HUES64 (cell line): ENCODE measurements around the gene FGF8.

Experiments
- H3K27ac ChIP-seq: 2 replicates; pipeline ENCODE4 v1.7.0; 2013; ENCODE audit warnings: low read depth, low read length, inconsistent platforms
- H3K27me3 ChIP-seq: 2 replicates; pipeline ENCODE4 v1.6.1; 2013; ENCODE audit warnings: mild to moderate bottlenecking, low read length; ENCODE audit not compliant: insufficient read depth
- H3K36me3 ChIP-seq: 2 replicates; pipeline ENCODE4 v1.6.1; 2013; ENCODE audit warnings: mild to moderate bottlenecking, low read length; ENCODE audit not compliant: insufficient read depth
- H3K4me1 ChIP-seq: 2 replicates; pipeline ENCODE4 v1.6.1; 2013; ENCODE audit warnings: mild to moderate bottlenecking, low read length, moderate library complexity; ENCODE audit not compliant: insufficient read depth
- H3K4me3 ChIP-seq: 2 replicates; pipeline ENCODE4 v1.5.1; 2013; ENCODE audit warnings: mild to moderate bottlenecking, low read length, moderate library complexity
- H3K9ac ChIP-seq: 2 replicates; pipeline ENCODE4 v1.6.1; 2013; ENCODE audit warnings: mild to moderate bottlenecking, low read depth, low read length
- H3K9me3 ChIP-seq: 2 replicates; pipeline ENCODE4 v1.6.1; 2013; ENCODE audit warnings: low read depth, low read length; ENCODE audit not compliant: insufficient read depth
- WGBS: fragments of 150-250, 120-280 bp; methylation state at CpG from one replicate; pipeline ENCODE4 v1.1.7; 2013; ENCODE audit warnings: missing lambda C conversion rate; 5-methylcytosine and 5-hydroxymethylcytosine counted together

The FGF8 gene

DNA sequence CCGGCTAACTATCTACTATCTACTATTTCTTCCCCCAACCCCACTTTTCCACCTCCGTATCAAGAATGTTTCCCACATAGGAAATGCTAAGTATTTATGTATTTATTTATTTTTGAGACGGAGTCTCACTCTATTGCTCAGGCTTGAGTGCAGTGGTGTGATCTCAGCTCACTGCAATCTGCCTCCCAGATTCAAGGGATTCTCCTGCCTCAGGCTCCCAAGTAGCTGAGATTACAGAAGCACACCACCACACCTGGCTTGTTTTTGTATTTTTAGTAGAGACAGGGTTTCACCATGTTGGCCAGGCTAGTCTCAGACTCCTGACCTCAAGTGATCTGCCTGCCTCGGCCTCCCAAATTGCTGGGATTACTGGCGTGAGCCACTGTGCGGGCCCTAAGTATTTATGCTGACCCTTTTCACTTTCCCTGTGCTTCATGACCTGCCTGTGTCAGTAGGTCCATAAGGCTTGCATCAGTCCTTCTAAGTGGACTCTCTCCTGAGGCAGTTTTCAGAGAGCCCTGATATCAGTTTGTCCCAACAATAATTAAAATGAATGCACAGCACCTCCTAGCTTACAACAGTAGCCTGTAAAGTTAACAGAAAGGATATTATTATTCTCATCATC, 55.2 kb downstream of the FGF8 start:
- Histone ChIP-seq H3K9me3 (no peaks in the 10 kb centered on the region), H3K4me3 (no peak overlapping the region), H3K4me1 (peaks cover 11% of the 10 kb centered on the region), H3K27me3 (no peaks in the 10 kb centered on the region), H3K27ac (no peak overlapping the region), H3K36me3 (no peaks in the 10 kb centered on the region), H3K9ac (no peak overlapping the region)
- 93% methylated on average over 5 of the region's 6 CpGs for WGBS
